Epithelial cell of esophagus (primary cell): Measurements from ENCODE around the gene TTC24.
"Not testable (repeated sequence)": the region's sequence is repeated elsewhere in the genome, so short reads cannot be mapped to it uniquely, and the experiment has no call there.

ENCODE experiments used
- DNase-seq: peaks from one replicate; pipeline ENCODE4 v3.0.0; 2010; ENCODE audit warnings: low read depth
- H3K4me3 ChIP-seq: 2 replicates; pipeline ENCODE4 v1.5.1; 2011; ENCODE audit warnings: mild to moderate bottlenecking, low read length, control low read depth
- TF ChIP-seq, protein P1 (sequence below): IDR thresholded peaks from 2 replicates; pipeline ENCODE4 v1.5.1; 2011; ENCODE audit warnings: low read depth, mild to moderate bottlenecking, low read length, control low read depth, inconsistent platforms; ENCODE audit not compliant: insufficient read depth; ENCODE audit errors: missing control alignments

Gene TTC24

GRCh38 chr1:156602557-156602993 is 23.1 kb downstream of the TTC24 start:
- TF ChIP-seq, protein P1, sequence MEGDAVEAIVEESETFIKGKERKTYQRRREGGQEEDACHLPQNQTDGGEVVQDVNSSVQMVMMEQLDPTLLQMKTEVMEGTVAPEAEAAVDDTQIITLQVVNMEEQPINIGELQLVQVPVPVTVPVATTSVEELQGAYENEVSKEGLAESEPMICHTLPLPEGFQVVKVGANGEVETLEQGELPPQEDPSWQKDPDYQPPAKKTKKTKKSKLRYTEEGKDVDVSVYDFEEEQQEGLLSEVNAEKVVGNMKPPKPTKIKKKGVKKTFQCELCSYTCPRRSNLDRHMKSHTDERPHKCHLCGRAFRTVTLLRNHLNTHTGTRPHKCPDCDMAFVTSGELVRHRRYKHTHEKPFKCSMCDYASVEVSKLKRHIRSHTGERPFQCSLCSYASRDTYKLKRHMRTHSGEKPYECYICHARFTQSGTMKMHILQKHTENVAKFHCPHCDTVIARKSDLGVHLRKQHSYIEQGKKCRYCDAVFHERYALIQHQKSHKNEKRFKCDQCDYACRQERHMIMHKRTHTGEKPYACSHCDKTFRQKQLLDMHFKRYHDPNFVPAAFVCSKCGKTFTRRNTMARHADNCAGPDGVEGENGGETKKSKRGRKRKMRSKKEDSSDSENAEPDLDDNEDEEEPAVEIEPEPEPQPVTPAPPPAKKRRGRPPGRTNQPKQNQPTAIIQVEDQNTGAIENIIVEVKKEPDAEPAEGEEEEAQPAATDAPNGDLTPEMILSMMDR = peak; percentile 20
- DNase-seq = peak; percentile 85
- no peak overlapping the region for H3K4me3 ChIP-seq

- not testable (repeated sequence) for H3K4me3 ChIP-seq, DNase-seq
Observed at GRCh38 chr1:156607344-156607743, 27.8 kb downstream of the TTC24 start.

- DNase-seq = peak; percentile 81
- H3K4me3 ChIP-seq = no peak overlapping the region
- TF ChIP-seq, protein P1 = peak; percentile 88
Observed at GRCh38 chr1:156608036-156608674, 28.6 kb downstream of the TTC24 start.

DNA sequence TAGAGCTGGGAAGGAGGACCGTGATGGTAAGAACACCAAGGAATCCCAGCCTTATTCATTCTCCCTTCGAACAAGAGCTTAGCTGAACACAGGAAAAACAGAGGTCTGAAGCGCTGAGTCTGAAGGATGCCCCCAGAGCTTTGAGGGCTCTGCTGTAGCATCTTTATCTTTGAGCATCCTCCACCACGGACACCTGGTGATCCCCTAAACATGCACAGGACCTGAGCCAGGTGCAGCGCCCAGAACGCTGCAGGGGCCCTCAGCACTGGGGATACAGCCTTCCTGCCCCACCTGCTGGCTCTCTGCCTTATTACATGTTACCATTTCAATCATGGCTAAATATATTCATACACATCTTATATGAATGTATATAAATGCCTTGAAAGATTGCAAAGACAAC is 29.5 kb downstream of the TTC24 start:
- H3K4me3 ChIP-seq = no peak overlapping the region
- DNase-seq = peak; percentile 63
- TF ChIP-seq, protein P1 = peak; percentile 74

DNA sequence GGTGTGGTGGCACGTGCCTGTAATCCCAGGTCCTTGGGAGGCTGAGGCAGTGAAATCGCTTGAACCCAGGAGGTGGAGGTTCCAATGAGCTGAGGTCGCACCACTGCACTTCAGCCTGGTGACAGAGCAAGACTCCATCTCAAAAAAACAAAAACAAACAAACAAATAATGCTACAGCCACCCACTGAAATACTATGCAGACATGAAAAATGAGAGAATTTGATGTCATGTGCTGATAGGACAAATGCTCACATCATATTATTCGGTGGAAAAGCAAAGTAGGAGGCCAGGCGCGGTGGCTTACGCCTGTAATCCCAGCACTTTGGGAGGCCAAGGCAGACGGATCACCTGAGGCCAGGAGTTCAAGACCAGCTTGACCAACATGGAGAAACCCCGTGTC is 30.5 kb downstream of the TTC24 start:
- not testable (repeated sequence) for H3K4me3 ChIP-seq, DNase-seq

- DNase-seq = no peak
- no peak overlapping the region for H3K4me3 ChIP-seq
- TF ChIP-seq, protein P1 = no peak
Observed at GRCh38 chr1:156612666-156613065, 33.1 kb downstream of the TTC24 start.

DNA sequence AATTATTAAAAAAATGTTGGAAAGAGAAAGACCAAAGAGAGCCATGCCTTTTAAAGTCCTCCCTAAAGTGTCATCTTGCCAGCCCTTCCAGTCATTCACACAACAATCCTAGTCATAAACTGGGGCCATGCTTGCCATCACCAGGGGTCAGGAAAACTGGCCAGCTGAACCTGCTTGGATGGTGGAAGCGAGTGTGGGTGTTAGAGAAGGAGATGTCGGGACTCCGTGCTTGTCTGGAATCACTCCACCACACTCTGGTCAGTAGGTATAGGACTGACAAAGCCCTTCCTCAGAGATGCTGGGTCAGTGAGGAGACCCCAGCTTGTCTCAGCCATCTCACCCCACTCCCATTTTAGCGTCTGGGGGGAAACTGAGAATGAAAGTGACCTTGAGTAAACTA is 36.4 kb downstream of the TTC24 start:
- DNase-seq = no peak
- TF ChIP-seq, protein P1 = no peak
- no peak overlapping the region for H3K4me3 ChIP-seq

DNA sequence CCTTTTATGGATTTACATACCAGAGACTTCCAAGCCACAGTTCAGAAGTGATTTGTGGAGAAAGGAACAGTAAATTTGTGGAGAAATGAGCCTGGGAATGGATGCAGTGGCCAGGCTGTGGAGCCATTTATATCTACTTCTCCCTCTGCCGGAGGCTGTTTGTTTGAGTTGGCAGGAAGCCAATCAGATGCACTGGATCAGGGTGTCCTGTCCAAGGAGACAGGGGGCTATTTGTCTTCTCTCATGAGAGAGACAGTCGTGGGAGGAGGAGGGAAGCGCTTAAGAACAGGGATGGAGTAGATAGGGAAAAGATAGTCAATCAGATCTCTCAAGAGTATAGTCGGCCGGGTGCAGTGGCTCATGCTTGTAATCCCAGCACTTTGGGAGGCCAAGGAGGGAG is 36.9 kb downstream of the TTC24 start:
- H3K4me3 ChIP-seq = no peak overlapping the region
- DNase-seq = no peak
- TF ChIP-seq, protein P1 = no peak
